ENCODE results near the gene CALML5. TPM values are rescaled to one million over a fixed set of nuclear protein-coding genes. Genes with fewer than 3 reads are reported as not detected.

CALML5 gene
- total RNA-seq, 1 donor from 2014 or later = not detected

- no peak for DNase-seq (ENCODE audit: low spot score)
- Histone ChIP-seq H3K9ac (no peak overlapping the region), H3F3A (ENCODE audit: low read depth) (no peaks in the 10 kb centered on the region), H3K27me3 (no peaks in the 10 kb centered on the region), H3K4me3 (no peak overlapping the region), H3K36me3 (no peaks in the 10 kb centered on the region), H3K4me2 (no peak overlapping the region), H3K4me1 (peaks cover 11% of the 10 kb centered on the region), H3K27ac (no peak overlapping the region), H4K20me1 (ENCODE audit: low read depth) (no peaks in the 10 kb centered on the region), H2AFZ (replicated peaks) (no peak overlapping the region), H3K79me2 (ENCODE audit: low read depth) (no peaks in the 10 kb centered on the region), H3K9me3 (ENCODE audit: low read depth) (no peaks in the 10 kb centered on the region)
- H3K4me3 Mint-ChIP-seq = no peak overlapping the region
- peaks cover 8% of the 10 kb centered on the region for H3K27me3 Mint-ChIP-seq (ENCODE audit: insufficient read depth, low read depth)
- no peak overlapping the region for H3K27ac Mint-ChIP-seq
- TF ChIP-seq, protein P1, sequence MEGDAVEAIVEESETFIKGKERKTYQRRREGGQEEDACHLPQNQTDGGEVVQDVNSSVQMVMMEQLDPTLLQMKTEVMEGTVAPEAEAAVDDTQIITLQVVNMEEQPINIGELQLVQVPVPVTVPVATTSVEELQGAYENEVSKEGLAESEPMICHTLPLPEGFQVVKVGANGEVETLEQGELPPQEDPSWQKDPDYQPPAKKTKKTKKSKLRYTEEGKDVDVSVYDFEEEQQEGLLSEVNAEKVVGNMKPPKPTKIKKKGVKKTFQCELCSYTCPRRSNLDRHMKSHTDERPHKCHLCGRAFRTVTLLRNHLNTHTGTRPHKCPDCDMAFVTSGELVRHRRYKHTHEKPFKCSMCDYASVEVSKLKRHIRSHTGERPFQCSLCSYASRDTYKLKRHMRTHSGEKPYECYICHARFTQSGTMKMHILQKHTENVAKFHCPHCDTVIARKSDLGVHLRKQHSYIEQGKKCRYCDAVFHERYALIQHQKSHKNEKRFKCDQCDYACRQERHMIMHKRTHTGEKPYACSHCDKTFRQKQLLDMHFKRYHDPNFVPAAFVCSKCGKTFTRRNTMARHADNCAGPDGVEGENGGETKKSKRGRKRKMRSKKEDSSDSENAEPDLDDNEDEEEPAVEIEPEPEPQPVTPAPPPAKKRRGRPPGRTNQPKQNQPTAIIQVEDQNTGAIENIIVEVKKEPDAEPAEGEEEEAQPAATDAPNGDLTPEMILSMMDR (IDR thresholded peaks at IDR 0.05) = no peak
- TF ChIP-seq EZH2phosphoT487 (IDR thresholded peaks at IDR 0.05) (no peak), EZH2 (IDR thresholded peaks at IDR 0.05) (no peak)
- peaks cover 8% of the 10 kb centered on the region for H3K4me1 Mint-ChIP-seq
- peaks cover 3% of the 10 kb centered on the region for H3K9me3 Mint-ChIP-seq
- no peaks in the 10 kb centered on the region for H3K36me3 Mint-ChIP-seq
These were observed 14.1 kb downstream of the CALML5 start for GRCh38 chr10:5485290-5485689.

GRCh38 chr10:5484205-5484604 lies 15.2 kb downstream of the CALML5 start:
- peaks cover 3% of the 10 kb centered on the region for H3K9me3 Mint-ChIP-seq
- no peak overlapping the region for H3K27ac ChIP-seq
- H3K4me2 ChIP-seq = no peak overlapping the region
- no peaks in the 10 kb centered on the region for H3K79me2 ChIP-seq (ENCODE audit: low read depth)
- peaks cover 8% of the 10 kb centered on the region for H3K4me1 Mint-ChIP-seq
- no peak for DNase-seq (ENCODE audit: low spot score)
- H3K9ac ChIP-seq = no peak overlapping the region
- no peaks in the 10 kb centered on the region for H3K27me3 ChIP-seq
- no peaks in the 10 kb centered on the region for H4K20me1 ChIP-seq (ENCODE audit: low read depth)
- peaks cover 8% of the 10 kb centered on the region for H3K27me3 Mint-ChIP-seq (ENCODE audit: insufficient read depth, low read depth)
- no peak overlapping the region for H3K4me3 Mint-ChIP-seq
- no peak overlapping the region for H3K4me3 ChIP-seq
- no peak overlapping the region for H3K27ac Mint-ChIP-seq
- no peaks in the 10 kb centered on the region for H3K36me3 ChIP-seq
- H3K9me3 ChIP-seq (ENCODE audit: low read depth) = no peaks in the 10 kb centered on the region
- H3F3A ChIP-seq (ENCODE audit: low read depth) = no peaks in the 10 kb centered on the region
- H2AFZ ChIP-seq (replicated peaks) = no peak overlapping the region
- peaks cover 11% of the 10 kb centered on the region for H3K4me1 ChIP-seq
- H3K36me3 Mint-ChIP-seq = no peaks in the 10 kb centered on the region
- TF ChIP-seq EZH2phosphoT487 (IDR thresholded peaks at IDR 0.05) = no peak
- no peak for TF ChIP-seq EZH2 (IDR thresholded peaks at IDR 0.05)
- TF ChIP-seq, protein P1 (IDR thresholded peaks at IDR 0.05) = no peak

GRCh38 chr10:5482016-5482415 lies 17.4 kb downstream of the CALML5 start:
- no peak overlapping the region for H3K4me2 ChIP-seq
- peaks cover 2% of the 10 kb centered on the region for H3F3A ChIP-seq (ENCODE audit: low read depth)
- Mint-ChIP-seq H3K9me3 (no peaks in the 10 kb centered on the region), H3K27ac (no peak overlapping the region), H3K27me3 (ENCODE audit: insufficient read depth, low read depth) (peaks cover 3% of the 10 kb centered on the region), H3K4me3 (no peak overlapping the region), H3K4me1 (peaks cover 11% of the 10 kb centered on the region), H3K36me3 (no peaks in the 10 kb centered on the region)
- H3K9ac ChIP-seq = no peak overlapping the region
- H3K79me2 ChIP-seq (ENCODE audit: low read depth) = no peaks in the 10 kb centered on the region
- no peak overlapping the region for H3K27ac ChIP-seq
- H3K4me1 ChIP-seq = peaks cover 20% of the 10 kb centered on the region
- no peaks in the 10 kb centered on the region for H4K20me1 ChIP-seq (ENCODE audit: low read depth)
- TF ChIP-seq EZH2 (IDR thresholded peaks at IDR 0.05) (no peak), EZH2phosphoT487 (IDR thresholded peaks at IDR 0.05) (no peak)
- TF ChIP-seq, protein P1 (IDR thresholded peaks at IDR 0.05) = no peak
- no peaks in the 10 kb centered on the region for H3K27me3 ChIP-seq
- no peak overlapping the region for H3K4me3 ChIP-seq
- H2AFZ ChIP-seq (replicated peaks) = no peak overlapping the region
- DNase-seq (ENCODE audit: low spot score) = no peak
- H3K36me3 ChIP-seq = no peaks in the 10 kb centered on the region
- H3K9me3 ChIP-seq (ENCODE audit: low read depth) = no peaks in the 10 kb centered on the region

Measured in neural progenitor cell (in vitro differentiated cells).